IPS-NIHi7 (cell line): Measurements from ENCODE around the gene GOLGA8B.
"Not testable (repeated sequence)": the region's sequence is repeated elsewhere in the genome, so short reads cannot be mapped to it uniquely, and the experiment has no call there.

Experiments used
- DNase-seq: peaks from one replicate; pipeline ENCODE4 v3.0.0; 2012; ENCODE audit warnings: mixed read lengths; ENCODE audit errors: extremely low spot score

GOLGA8B gene

DNA sequence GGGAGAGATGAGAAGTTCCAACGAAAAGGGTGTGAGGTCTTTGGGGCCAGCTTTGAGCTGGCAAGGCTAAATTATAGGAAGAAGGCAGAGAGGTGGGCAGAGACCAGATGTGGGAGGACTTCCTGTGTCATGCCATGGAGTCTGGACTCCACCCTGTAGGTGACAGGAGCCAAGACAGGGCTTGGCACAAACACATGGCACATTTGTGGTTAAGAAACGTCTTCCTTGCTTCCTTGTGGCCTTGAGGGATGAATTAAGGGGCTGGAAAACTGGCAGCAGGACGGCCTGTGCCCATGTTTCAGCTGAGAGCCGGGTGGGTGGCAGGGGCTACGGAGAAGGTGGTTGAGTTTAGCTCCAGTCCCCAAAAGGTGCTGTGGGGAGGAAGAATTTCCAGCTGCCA lies 18.7 kb downstream of the GOLGA8B start:
- DNase-seq, result not testable (repeated sequence)

DNA sequence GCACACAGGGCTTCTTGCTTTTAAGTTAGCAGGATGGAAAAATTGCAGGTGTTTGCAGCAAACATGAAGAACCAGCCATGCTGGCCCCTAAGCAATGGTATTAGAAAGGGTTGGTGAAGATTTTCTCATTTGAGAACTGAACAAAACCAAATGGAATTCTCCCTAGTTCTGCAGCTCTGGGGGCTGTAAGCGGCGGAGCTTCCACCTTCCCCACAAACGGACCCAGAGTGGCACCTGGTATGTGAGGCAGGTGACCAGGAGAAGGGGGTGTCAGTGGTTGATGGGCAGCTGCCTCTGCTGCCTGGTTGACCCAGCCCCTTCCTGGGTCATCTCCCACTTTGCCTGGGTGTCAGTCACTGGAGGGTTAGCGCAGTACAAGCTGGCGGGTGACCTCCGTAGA lies 22.6 kb downstream of the GOLGA8B start:
- DNase-seq, result not testable (repeated sequence)

DNA sequence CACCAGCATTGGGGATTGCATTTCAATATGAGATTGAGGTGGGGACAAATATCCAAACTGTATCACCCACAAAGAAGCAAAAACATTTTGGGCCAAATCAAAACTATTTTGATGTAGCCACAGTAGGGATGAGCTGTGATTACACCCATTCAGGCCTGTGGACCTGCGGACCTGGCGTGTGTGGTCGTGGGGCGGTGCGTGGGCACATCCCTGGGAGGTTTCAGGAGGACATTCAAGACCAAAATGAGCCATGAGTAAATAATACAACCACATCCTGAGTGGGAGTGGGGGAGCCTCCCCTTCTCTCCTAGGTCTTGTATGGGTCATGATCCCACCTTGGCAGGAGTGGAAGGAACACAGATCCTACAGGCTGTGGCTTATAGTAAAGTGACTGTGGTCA lies 23.7 kb downstream of the GOLGA8B start:
- not testable (repeated sequence) for DNase-seq

DNA sequence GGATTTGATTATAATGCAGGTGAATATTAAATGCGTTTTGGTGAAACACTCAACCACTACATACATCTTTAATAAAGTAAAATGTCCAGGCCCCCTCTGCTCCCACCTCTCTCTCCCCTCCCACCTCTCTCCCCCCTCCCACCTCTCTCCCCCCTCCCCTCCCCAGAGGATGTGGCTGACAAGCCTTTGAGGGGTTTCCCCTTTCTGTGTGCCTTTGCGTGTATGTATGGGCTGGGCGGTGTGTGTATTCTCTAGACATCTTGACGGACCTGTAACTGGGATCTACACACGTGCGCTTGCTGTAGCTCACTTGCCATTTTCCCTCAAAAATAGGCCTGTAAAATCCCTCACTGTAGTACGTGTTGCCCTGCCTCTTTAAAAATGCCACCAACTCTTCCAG lies 28.3 kb downstream of the GOLGA8B start:
- DNase-seq, result not testable (repeated sequence)

DNA sequence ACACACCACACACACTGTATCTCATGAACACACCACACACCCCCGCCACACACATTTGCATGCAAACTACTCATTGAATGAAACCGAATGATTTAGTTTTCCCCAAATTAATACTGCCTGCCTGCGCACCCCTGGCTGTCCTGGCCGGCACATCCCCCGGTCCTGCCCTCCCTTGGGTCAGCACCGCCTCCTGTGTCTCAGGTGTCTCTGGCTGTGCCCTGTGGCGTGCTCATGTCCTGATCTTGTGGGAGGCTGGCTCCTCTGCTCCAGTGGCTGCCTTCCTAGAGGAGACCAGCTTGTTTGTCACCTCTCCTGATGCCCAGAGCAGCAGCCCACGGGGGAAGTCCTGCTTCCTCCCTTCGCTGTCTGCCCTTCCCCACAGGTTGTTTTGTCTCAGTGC lies 28.7 kb downstream of the GOLGA8B start:
- not testable (repeated sequence) for DNase-seq

DNA sequence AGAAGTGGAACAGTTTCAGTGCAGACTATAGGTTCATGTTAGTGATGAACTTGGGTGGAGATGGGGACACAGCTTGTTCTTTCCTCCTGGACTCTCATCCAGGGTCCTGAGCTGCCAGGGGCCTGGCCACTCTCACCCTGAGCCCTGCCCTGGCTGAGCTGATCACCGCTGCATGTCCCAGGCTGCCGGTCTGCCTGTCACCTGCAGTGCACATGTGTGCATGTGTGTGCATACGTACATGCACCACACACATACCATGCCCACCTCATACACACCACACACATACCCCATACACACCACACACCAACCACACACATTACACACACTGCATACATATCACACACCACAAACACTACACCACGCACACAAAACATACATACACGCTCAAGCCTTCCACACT lies 29.3 kb downstream of the GOLGA8B start:
- not testable (repeated sequence) for DNase-seq

DNA sequence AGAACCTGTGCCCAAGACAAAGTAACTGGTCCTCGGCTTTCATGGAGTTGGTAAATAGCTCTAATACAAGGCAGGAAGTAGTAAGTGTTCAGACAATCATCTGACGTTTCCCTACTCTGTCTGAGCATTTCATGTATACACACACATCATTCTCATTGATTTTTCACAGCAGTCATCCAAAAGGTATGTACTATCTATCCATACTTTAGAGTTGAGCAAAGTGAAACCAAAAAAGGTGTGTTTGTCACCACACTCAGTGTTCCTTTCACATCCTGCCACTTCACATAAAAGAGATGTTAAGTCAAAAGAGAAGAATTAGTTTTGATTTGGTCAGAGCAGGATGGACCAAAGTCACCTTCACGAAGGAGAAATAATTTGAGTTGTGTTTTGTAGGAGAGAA lies 33.3 kb downstream of the GOLGA8B start:
- DNase-seq, result not testable (repeated sequence)

DNA sequence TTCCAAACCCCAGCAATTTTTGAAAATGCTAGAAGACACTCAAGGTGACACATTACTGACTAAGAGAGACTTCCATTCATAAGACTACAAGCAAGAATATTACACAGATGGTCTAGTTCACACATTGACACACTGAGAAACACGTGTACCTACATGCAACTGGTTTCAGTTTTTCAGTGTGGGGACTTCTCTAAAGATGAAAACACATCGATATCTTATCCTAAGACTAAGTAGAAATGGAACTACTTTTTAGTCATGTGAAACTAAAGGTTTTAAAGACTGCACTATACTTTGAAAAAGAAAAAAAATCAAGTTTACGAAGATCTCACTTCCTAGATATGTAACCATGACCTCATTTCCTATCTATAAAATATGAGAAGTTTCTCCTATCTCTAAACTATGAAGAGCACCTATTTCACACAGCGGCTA lies 34.1 kb downstream of the GOLGA8B start:
- DNase-seq, result not testable (repeated sequence)

DNA sequence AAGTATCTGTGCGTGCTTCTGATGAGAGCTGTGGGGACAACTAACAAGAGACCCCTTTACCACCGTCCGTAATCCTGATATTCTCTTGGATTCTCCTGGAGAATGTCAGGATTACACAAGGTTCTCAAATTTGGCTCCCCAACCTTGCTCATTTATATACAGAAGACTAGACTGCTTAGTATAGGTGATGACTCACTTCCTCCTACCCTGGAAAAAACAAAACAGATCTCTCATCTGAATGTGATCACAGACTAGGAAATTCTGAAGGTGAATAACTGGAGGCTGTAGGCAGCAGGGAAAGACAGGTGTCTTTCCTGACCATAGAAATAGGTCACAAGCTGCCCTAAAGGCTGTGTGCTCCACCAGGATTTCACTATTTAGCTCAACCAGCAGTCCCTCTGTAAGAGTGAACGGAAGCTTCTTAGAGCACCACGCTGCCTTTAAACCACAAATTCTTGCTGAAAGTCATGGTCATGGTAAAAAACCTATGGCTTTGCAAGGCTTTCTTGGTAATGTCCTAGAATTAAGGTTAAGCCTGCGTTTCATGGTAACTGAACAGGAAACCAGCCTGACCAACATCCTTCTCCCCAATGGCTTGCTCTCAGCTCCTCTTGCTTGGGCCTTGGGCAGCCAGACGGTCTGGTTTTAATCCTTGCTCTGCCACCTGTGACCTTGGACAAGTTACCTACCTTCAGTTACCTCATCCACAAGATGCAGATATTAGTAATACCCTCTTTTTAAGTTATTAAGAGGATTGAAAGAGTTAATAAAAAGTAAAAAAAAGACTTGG lies 39.4 kb downstream of the GOLGA8B start:
- not testable (repeated sequence) for DNase-seq

DNA sequence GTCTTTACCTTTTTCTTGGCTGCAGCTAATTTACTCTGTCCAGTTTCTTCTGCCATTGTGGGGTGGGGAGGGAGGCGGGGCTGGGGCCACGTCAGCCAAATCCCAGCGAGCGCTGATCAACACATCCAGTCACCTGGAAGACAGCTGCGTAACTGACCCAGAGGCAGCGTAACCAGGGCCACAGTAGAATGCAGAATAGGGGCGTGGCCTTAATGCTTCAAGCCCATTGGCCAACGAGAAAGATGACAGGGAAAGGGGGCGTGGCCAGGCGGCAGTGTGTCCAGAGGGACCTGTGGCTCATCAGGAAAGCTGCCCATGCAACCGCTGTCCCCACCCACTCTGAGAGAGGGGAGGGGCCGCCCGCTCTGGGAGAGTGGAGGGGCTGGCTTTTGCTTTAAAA lies 47.6 kb downstream of the GOLGA8B start:
- DNase-seq, result not testable (repeated sequence)
